GM20000 (cell line): ENCODE measurements around the gene CASP8.
A peak's percentile ranks its signal among the peaks of the same experiment; 100 is the strongest.
"Not testable (repeated sequence)": the region's sequence is repeated elsewhere in the genome, so short reads cannot be mapped to it uniquely, and the experiment has no call there.

ENCODE experiments used
- DNase-seq: peaks from one replicate; pipeline ENCODE4 v3.0.0; 2012; ENCODE audit warnings: low spot score
- TF ChIP-seq, protein P1 (sequence below): IDR thresholded peaks from 2 replicates; pipeline ENCODE4 v1.5.1; 2012; ENCODE audit warnings: mild to moderate bottlenecking, control low read depth; ENCODE audit errors: extremely low read depth, missing control alignments

CASP8 gene

DNA sequence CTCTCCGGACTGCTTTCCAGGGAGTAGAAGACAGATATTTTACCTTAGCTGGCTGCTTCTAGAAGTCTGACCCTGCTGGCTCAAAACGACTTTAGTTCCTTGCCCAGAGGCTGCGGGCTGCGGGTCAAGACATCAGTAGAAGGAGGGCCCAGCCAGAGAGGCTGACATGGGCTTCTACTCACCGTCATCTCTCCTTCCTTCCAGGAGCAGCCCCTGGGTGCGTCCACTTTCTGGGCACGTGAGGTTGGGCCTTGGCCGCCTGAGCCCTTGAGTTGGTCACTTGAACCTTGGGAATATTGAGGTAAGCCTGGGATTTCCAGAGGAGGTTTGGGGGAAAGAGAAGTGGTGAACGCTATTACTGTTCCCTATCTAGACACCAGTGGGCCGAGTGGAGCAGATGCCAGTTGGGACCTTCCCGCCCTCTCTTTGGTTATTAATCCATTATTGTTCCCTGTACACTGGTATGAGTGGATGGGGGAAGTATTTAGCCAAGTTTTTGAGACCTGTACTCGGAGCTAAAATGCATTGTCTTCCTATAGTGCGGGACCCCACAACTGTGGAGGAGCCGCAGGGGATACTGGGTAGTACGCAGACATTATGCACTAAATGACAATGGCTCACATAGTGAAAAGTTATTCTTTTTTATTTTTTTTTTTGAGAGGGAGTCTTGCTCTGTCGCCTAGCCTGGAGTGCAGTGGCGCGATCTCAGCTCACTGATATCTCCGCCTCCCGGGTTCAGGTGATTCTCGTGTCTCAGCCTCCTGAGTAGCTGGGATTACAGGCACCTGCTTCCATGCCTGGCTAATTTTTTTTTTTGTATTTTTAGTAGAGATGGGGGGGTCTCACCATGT, 26.3 kb upstream of the CASP8 start:
- DNase-seq, result no peak
- TF ChIP-seq, protein P1, sequence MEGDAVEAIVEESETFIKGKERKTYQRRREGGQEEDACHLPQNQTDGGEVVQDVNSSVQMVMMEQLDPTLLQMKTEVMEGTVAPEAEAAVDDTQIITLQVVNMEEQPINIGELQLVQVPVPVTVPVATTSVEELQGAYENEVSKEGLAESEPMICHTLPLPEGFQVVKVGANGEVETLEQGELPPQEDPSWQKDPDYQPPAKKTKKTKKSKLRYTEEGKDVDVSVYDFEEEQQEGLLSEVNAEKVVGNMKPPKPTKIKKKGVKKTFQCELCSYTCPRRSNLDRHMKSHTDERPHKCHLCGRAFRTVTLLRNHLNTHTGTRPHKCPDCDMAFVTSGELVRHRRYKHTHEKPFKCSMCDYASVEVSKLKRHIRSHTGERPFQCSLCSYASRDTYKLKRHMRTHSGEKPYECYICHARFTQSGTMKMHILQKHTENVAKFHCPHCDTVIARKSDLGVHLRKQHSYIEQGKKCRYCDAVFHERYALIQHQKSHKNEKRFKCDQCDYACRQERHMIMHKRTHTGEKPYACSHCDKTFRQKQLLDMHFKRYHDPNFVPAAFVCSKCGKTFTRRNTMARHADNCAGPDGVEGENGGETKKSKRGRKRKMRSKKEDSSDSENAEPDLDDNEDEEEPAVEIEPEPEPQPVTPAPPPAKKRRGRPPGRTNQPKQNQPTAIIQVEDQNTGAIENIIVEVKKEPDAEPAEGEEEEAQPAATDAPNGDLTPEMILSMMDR, result no peak

DNA sequence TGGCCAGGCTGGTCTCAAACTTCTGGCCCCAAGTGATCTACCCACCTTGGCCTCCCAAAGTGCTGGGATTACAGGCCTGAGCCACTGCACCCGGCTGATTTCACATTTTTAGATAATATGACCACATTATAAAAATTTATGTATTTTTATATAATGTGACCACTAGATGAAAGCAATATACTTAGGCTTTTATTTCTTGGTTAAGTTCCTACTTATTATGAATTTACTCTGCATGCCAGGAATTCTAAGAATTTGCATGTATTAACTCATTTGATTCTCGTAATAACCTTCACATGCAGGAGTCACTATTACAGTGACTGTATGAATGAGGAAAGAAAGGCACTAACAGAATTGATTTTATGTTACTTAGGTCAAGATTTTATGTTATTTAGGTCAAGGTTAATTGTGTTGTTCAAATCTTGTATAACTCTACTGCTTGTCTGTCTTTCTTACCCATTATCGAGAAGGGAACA, 25.6 kb upstream of the CASP8 start:
- TF ChIP-seq, protein P1, result no peak
- DNase-seq, result no peak

DNA sequence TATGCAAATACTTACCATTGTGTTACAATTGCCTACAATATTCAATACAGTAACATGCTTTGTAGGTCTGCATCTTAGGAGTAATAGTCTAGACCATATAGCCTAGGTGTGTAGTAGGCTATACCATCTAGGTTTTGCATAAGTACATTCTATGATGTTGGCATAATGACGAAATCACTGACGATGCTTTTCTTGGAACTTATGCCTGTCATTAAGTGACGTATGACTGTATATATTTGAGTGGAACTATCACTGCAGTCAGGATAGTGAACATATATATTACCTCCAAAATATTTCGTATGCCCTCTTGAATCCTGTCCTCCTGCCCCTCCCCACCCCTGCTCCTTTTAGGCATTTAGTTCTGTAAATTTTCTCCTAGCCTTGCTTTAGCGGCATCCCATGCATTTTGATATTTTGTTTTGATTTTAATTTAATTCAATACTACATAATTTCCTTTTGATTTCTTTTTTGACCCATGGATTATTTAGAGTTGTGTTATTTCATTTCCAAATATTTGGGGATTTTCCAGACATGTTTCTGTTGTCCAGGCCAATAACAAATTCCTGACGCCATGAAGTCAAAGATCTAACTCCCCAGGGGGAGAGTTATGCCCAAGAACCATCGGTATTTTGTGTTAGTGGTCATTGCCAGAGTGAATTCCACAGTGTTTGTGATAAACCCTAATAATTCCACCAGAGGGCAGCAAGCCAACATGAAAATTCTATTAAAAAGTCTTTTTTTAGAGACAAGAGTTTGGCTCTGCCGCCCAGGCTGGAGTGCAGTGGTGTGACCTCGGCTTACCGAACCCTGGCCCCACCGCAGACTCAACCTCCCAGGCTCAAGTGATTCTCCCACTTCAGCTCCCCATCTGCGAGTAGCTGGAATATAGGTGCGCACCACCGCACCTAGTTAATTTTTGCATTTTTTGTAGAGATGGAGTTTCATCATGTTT, 24.2 kb upstream of the CASP8 start:
- TF ChIP-seq, protein P1, result peak; percentile 32
- peak; percentile 61 for DNase-seq

DNA sequence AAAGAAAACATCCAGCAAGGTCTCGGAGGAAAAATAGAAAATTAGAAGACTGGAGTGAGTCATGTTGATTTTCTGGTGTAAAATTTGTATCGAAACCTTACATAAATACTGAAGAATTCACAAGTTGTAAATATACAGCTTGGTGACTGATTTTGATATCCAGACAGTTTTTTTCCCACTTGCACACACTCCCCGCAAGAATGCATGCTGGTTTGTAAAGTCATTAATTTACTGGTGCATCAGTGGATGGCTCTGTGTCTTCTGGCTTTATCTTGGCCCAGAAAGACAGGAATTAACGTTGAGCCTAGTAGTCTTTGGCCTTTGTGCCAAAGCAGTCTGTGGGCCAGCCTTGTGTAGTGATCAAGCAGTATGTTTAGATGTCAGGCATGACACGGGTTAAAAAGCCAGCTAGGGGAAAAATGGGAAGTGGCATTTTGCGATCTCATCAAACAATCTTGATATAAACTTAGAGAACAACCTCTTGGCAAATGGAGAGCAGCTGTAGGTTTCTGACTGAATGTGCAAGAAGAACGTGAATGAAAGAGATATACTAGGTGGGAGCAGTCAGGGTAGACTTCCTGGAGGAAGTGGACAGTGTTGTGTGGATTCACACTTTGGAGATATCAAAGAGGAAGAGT, 22.7 kb upstream of the CASP8 start:
- TF ChIP-seq, protein P1, result no peak
- DNase-seq, result no peak

DNA sequence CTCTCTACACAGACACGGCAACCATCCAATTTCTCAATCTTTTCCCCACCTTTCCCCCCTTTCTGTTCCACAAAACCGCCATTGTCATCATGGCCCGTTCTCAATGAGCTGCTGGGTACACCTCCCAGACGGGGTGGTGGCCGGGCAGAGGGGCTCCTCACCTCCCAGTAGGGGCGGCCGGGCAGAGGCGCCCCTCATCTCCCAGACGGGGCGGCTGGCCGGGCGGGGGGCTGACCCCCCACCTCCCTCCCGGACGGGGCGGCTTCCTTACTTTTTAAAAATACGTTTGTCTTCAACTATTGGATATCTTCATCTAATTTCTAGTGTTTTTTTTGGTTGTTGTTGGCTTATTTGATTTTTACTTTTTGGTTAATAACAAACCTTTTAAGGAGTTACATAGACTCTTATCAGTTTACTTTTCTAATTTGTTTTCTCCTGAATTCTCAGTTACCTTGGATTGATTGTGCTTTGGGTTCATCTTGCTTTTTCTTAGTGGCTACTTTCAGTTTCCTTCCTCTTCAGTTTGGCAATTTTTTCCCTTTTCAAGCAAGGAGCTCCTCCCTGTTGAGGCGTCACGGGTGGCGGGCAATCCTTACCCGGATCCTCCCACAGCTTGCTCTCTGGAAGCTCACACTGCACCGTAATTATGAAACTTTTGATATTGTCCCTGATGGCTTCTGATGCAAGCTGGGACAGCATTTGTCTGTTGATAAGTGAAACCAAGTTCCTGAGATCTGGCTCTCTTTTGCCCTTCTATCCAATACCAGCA, 21.0 kb upstream of the CASP8 start:
- not testable (repeated sequence) for DNase-seq

DNA sequence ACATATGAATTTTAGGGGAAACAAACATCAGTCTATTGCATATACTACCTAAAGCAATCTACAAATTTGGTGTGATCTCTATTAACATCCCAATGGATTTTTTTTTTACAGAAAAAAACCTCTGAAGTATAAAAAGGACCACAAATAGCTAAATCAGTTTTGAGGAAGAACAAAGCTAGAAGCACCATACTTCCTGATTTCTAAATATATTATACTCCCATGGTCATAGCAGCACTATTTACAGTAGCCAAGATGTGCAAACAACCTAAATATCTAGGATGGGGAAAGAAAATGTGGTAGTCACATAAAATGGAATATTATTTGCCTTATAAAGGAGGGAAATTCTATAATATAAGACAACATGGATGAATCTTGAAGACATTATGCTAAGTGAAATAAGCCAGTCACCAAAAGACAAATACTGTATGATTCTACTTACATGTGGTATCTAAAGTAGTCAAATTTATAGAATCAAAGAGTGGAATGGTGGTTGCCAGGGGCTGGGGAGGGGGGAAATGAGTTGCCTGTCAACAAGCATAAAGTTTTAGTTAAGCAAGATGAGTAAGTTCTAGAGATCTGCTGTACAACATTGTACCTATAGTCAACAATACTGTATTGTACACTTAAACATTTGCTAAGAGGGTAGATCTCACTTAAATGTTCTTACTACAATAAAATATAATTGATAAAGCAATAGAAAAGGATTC, 17.6 kb upstream of the CASP8 start:
- DNase-seq, result no peak
- TF ChIP-seq, protein P1, result no peak
